ENCODE measurements around the gene PIPOX.
"Not testable (repeated sequence)": the region's sequence is repeated elsewhere in the genome, so short reads cannot be mapped to it uniquely, and the experiment has no call there.

PIPOX gene

GRCh38 chr17:29076087-29076486 is 33.1 kb downstream of the PIPOX start:
- DNase-seq (ENCODE audit: low read depth), result no peak

DNA sequence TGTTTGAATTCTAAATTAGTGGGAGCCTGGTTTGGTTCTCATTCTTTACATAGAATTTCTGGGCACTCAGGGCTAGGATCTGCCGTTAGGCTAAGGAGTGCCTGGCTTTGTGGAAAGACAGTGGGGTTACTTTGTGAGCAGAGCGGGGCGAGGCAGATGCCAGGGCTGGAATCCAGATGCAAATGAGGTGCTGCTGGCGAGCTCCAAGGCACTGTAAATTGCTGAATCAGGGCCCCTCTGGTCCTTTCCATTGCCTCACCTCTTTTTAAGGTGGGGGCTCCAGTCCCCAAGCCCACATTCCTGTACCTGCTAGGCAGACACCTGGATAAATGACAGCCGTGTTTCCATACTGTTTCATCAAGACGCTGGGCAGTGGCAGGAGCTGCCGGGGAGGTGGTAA is 33.8 kb downstream of the PIPOX start:
- DNase-seq (ENCODE audit: low read depth), result no peak

DNA sequence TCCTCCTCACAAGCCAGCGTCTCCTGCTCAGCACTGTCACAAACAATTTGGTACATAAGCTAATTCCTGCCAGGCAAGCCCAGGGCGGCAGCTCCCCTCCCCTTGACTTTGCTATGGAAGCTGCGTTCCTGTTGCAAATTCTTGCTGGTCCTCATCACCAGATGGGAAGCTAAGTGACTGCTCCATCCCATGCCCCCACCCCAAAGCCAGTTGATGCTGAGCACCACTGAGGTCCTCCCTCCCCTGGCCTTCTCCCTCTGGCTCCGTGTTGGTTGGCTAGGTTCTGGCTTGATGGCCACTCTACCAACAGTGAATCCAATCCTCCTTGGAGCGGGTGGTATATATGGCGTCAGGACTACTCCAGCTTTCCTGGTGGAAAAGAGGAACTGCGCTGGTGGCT is 34.4 kb downstream of the PIPOX start:
- DNase-seq (ENCODE audit: low read depth), result no peak

DNA sequence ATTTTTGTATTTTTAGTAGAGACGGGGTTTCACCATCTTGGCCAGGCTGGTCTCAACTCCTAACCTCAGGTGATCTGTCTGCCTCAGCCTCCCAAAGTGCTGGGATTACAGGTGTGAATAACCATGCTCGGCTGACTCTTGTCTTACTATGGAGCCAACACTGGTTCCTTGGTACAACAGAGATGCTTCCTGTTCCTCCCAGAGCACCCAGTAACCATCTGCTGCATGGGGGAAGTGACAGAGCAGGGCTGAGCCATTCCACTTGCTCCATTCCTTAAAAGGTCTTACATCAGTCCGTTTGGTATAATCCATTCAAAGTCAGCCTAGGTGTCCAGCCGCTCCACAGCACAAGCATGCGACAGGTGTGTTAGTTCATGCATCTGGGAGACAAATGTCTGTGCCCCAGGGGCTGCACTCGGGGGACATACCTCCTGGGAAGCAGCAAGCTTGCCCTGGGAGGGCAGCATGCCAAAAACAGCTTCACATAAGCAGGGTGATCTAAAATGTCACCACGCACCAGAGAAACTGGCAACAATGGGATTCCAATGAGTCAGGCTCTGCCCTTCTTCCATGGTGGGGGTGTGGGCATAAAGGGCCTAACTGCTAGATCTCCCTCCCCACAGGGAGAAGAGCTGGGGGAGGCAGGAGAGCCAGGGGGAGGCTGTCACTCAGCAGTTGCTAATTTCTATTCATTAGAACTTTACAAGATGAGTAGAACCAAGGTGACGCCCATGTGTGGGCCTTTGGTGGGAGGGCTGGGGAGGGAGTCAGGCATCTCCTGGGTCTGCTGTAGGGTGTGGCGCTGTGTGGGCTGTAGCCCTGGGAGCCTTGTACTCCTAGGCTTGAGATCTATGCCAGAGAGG is 35.5 kb downstream of the PIPOX start:
- DNase-seq (ENCODE audit: low read depth), result no peak

- no peak for DNase-seq (ENCODE audit: low read depth)
Measured at GRCh38 chr17:29079433-29079832, 36.5 kb downstream of the PIPOX start.

DNA sequence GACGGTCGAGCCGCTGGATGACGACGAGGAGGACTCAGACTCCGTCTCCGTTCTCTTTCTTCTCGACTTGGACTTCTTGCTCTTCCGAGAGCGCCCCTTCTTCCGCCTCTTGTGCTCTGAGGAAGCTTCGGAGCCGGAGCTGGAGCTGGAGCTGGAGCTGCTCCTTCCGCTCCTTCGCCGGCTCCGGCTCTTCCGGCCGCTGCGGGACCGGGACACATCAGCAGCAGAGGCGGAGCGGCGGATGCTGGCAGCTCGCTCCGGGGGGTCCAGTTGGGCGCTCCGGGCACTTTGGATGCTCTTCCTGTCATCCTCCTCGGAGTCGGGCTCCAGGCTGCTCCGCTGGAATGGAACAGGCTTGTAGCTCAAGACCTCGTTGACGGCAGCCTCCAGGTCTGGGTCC is 36.9 kb downstream of the PIPOX start:
- DNase-seq (ENCODE audit: low read depth), result no peak

DNA sequence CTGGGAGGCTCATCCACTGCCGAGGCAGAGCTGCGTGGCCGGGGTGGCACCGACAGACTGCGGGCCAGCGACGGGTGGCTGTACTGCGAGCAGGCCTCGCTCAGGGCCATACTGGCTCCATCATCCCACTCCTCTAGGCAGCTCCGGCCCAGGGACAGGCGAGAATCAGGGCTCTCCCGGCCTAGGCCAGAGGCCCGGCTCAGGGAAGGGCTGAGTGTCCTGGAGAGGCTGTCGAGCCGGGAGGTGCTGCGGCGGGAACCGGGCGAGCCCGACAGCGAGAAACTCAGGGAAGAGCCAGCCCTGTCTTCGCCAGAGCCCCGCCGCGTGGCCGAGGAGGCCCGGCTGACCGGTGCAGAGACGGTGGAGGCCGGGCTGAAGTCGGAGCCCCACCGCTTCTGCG is 37.4 kb downstream of the PIPOX start:
- DNase-seq (ENCODE audit: low read depth), result no peak

DNA sequence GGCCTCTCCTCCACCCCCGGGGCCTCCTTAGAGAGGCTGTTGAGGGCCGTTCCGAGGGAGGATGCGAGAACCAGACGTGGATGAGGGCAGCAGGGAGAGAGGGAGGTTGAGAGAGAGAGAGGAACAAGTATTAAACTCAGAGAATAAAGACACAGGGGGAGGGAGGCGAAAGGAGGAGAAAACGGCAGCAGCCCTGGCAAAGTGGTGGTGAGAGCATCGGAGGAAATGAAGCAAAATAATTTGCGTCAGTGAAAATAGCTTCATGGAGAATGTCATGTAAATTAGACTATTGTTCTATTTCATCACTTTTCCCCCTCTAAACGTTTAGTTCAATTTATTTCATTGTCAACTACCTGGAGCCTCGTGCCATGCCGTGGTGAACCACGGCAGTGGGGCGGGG is 38.0 kb downstream of the PIPOX start:
- no peak for DNase-seq (ENCODE audit: low read depth)

DNA sequence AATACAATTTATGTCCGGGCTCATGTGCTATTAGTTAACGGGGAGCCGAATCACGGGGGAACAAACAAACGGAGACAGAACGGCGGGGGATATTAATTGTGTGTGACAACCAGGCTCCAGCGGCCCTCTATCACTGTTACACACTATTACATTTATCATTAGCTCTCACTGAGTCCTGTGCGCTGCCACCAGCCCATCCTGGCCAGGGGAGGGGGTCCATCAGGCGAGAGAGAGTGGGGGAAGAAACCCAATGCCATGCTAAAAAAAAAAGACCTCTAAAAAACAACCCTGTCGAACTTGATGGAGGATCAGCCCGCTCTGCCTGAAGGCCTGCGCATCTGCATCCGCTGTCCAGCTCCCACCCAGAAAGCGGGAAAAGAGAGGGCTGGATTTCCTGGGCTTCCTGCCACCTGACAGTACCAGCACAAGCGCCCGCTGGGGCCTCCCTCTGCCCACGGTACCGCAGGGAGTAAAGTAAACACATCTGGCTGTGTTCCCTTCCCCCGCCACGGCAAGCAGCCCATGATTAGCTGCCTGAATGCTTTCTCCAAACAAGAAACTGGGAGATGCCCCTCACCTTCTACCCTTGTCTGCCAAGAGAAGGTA is 41.7 kb downstream of the PIPOX start:
- DNase-seq (ENCODE audit: low read depth), result no peak

DNA sequence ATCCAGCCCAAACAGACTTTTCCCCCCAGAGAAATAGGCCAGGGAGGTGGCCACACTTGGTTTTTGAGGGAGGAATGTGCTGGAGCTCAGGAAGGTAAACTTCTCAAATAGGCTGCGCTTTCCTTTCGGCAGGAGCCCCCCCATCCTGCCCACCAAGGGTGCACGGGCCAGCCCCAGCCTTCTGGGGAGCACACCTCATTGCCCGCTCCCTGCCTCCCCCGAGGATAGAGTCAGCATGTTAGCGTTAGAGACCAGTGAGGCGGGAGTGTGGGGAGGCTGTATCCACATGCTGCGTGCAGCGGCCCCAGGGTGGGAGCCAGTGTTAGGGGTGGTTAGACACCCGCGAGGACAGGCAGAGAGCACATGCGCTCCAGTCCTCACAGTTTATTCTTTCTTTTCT is 42.3 kb downstream of the PIPOX start:
- DNase-seq (ENCODE audit: low read depth), result no peak

DNA sequence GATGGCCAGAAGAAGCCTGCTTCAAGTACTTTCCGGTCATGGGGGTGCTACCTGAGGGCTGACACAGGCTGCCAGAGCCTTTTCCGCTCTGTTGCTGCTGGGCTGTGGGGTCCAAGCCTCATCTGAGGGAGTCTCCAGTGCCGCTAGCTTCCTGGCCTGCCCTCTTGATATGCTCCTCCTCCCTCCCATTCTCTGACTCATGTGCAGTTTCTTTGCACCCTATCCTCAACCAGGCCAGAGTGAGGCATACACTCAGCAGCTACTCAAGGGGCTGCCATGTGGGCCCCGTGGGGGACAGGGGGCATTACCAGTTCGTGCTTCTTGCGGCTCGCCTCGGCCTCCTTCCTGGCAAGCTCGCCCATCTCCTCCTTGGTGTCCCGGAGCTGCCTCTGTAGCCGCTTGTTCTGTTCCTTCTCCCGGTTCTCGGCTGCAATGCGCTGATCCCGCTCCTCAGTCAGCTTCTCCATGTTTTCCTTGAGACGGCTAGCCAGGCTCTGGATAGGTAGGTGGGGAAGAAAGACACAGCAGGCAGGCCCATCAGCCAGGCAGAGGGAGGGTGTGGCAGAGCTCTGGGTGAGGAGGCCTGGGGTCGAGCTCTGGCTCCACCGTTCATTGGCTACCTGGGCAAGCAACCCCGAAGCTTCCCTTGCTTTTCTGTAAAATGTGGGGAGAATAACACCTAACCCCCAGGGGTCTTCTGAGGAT is 43.8 kb downstream of the PIPOX start:
- DNase-seq (ENCODE audit: low read depth), result no peak

DNA sequence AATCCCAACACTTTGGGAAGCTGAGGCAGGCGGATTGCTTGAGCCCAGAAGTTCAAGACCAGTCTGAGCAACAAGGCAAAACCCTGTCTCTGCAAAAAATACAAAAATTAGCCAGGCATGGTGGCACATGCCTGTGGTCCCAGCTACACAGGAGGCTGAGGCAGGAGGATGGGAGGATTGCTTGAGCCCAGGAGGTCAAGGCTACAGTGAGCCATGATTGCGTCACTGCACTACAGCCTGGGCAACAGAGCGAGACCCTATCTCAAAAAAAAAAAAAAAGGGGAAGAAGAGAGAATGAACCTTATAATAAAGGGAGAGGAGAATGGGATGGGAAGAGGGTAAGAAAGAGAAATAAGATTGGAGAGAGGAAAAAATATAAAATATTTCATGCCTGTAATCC is 45.8 kb downstream of the PIPOX start:
- not testable (repeated sequence) for DNase-seq (ENCODE audit: low read depth)

- no peak for DNase-seq (ENCODE audit: low read depth)
Measured at GRCh38 chr17:29089601-29090044, 46.7 kb downstream of the PIPOX start.

GRCh38 chr17:29090108-29090507 is 47.2 kb downstream of the PIPOX start:
- DNase-seq (ENCODE audit: low read depth), result no peak

DNA sequence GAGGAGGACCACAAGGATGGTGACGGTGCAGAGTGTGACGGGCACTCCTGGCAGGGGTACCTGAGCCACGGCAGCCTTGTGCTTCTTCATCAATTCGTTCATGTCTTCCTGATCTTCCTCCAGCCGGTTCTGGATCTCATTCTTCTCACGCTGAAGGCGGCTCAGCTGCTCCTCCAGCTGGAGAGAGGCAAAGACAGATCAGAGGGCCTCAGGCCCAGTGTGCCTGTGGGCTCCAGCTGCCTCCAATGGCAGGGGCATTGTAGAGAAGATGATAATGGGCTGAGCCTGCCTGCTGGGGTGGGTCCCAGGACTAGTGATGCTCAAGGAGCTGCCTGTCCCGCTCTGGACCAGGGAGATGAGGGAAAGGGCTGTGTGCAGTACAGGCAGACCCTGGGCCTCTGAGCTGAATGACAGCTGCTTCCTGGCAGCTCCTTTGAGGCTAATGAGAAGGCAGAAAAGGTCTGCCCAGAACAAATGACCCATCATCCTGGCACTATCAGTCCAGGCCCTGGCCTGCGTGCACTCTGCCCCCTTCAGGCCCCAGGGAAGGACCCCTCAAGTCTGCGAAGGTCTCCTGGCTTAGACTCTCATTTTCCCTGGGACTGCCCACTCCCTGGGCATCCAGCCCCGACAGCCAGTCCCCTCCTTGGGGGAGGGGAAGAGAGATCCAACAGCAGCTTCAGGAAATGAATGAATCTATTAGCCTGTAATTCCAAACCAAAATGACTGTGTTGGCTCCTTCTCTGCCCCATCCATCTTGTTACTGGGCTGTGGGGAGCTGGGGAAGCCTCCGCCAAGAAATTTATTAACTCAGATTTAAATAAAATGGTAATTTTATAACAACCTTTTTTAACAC is 48.0 kb downstream of the PIPOX start:
- DNase-seq (ENCODE audit: low read depth), result no peak

GRCh38 chr17:29091606-29092289 is 48.8 kb downstream of the PIPOX start:
- no peak for DNase-seq (ENCODE audit: low read depth)

DNA sequence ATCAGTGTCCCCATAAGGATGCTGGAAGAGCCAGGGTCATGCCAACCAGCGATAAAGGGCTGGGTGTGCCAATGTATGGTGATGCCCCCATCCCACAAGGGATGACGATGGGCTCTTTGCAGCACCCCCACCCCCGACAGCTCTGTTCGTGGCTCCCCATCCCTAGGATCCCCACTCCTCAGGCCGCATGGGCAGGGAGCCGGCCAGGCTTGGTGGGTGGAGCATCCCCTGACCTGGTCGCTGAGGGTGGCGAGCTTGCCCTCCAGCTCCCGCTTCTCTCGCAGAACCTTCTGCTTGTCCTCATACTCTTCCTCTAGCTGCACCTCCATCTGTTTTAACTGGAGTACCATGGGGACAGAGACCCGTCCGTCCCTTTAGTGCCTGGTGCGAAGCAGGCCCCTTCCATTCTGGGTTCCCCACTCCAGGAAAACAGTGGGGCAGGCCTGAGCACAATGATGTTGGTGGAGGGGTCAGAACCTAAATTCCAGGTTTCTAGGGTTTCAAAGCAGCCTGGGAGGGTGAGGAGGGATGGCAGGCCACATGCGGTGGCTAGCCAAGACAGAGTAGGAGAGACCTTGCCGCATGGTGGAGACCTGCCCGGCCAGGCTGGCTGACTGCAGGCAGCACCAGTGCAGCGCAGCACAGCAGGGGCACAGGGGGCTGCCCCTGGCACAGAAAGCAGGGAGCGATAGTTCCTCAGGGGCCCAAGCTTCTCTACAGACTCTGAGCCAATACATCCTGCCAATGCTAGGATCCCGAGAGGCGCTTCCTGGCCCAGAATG is 50.3 kb downstream of the PIPOX start:
- no peak for DNase-seq (ENCODE audit: low read depth)

- DNase-seq (ENCODE audit: low read depth), result no peak
Measured at GRCh38 chr17:29094101-29094708, 51.3 kb downstream of the PIPOX start.

DNA sequence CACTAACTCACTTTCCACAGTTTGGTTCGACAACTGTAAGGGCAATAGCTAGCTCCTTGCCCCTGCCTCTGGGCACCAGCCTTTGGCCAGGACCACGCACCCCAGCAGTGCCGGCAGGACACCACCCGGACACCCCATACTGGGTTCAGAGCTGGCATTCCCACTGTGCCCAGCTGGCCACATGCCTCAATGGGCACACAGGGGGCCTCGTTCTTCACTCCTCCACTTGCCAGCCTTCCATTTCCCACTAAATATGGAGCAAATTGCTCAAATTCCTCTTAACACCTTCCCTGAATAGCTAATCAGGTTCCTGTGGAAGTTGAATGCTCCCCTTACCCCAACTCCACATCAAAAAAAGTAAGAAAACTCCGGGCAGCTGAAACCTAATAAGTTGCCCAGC is 52.5 kb downstream of the PIPOX start:
- no peak for DNase-seq (ENCODE audit: low read depth)

DNA sequence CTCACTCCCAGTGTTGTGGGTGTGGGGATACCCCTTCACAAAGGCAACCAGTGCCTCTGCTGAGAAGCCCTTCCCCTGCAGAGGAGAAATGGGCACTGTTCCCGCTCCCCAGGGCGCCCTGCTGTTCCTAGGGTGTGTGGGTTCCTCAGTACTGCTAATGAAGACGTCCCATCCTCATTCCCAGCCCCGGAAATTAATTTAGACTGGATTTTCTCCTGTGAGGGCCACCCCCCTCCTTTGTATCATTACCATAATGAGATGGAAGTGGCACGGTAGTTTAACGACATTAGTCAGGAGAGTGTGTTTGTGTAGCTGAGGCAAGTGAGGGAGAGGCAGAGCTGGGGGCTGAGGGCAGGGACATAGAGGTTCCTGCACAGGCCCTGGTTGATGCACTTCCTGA is 53.2 kb downstream of the PIPOX start:
- DNase-seq (ENCODE audit: low read depth), result no peak
